ENCODE results near the gene FSTL4. TPM values are rescaled to one million over a fixed set of nuclear protein-coding genes. Genes with fewer than 3 reads are reported as not detected.

FSTL4 gene
- total and polyA plus RNA-seq, 2 experiments from 2014 or later = 0.47 to 0.74 TPM

DNA sequence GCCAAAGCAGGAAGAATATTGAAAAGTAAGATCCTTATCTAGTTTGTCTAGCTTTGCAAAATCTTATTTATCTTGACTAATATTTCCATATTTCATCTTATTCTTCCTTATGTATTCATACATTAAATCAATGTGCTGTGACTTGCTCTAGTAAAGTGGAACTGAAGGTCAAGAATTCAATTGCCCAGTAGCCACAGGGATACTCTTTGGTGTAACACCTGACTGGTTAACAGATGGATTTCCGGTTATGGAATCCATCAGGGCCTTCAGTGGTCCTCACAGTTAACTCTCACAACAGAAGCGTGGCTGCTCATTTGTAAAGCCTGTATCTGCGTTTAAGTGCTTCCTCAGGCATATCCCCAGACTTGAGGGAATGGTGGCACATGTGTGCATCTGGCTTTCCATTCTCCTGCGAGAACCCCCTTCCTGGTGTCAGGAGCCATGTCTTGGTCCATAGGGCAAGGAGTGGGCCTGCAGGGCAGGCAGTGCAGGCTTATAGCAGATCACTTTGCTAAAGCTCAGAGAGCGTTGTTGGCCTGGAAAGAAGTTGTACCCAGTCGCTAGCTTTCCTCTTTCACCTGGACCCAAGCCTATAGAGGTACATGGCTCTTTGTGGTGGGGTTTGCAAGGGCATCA is 461.3 kb downstream of the FSTL4 start:
- no peak overlapping the region for H2AFZ ChIP-seq
- H3K36me3 ChIP-seq (replicated peaks; ENCODE audit: insufficient read depth, low read depth) = no peaks in the 10 kb centered on the region
- H3K9me3 ChIP-seq (ENCODE audit: low read depth) = no peaks in the 10 kb centered on the region
- DNase-seq (ENCODE audit: low spot score) = no peak
- no peaks in the 10 kb centered on the region for H4K20me1 ChIP-seq (ENCODE audit: insufficient read depth, poor library complexity, severe bottlenecking)
- H3K79me2 ChIP-seq = no peaks in the 10 kb centered on the region
- no peak overlapping the region for H3K27ac ChIP-seq
- TF ChIP-seq, protein P1, sequence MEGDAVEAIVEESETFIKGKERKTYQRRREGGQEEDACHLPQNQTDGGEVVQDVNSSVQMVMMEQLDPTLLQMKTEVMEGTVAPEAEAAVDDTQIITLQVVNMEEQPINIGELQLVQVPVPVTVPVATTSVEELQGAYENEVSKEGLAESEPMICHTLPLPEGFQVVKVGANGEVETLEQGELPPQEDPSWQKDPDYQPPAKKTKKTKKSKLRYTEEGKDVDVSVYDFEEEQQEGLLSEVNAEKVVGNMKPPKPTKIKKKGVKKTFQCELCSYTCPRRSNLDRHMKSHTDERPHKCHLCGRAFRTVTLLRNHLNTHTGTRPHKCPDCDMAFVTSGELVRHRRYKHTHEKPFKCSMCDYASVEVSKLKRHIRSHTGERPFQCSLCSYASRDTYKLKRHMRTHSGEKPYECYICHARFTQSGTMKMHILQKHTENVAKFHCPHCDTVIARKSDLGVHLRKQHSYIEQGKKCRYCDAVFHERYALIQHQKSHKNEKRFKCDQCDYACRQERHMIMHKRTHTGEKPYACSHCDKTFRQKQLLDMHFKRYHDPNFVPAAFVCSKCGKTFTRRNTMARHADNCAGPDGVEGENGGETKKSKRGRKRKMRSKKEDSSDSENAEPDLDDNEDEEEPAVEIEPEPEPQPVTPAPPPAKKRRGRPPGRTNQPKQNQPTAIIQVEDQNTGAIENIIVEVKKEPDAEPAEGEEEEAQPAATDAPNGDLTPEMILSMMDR (IDR thresholded peaks at IDR 0.05; ENCODE audit: poor library complexity) = no peak
- TF ChIP-seq EZH2 (IDR thresholded peaks at IDR 0.05; ENCODE audit: borderline replicate concordance) (no peak), EZH2phosphoT487 (IDR thresholded peaks at IDR 0.05; ENCODE audit: low read depth, severe bottlenecking, unreplicated experiment) (no peak)
- H3K4me3 ChIP-seq = no peak overlapping the region
- no peak overlapping the region for H3K4me2 ChIP-seq
- H3K4me1 ChIP-seq (ENCODE audit: insufficient read depth) = peaks cover 5% of the 10 kb centered on the region
- H3K27me3 ChIP-seq = no peaks in the 10 kb centered on the region
- WGBS (ENCODE audit: low lambda C conversion rate, missing lambda C conversion rate) = 95% methylated on average over 6 of the region's 6 CpGs
- H3K9me2 ChIP-seq (replicated peaks; ENCODE audit: insufficient read depth) = no peaks in the 10 kb centered on the region

DNA sequence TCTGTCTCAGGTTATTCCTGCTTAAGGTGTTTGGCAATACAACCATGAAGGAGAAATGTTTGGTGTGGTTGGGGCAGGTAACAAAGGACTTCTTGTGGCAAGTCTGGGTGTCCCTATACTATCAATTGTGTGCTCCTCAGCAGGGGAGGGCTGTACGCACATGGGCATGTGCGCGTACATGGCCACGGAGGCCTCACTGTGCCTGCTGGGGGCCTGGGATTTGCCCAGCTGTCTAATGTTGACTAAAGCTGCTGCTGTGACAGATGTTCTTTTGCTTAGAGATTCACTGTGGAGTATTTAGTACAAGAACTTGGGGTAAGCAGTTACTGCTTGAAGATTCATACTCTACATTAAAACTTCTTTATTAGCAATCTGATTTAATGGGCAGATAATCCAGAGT is 463.0 kb downstream of the FSTL4 start:
- H3K27ac ChIP-seq = no peak overlapping the region
- H2AFZ ChIP-seq = no peak overlapping the region
- no peaks in the 10 kb centered on the region for H4K20me1 ChIP-seq (ENCODE audit: insufficient read depth, poor library complexity, severe bottlenecking)
- H3K27me3 ChIP-seq = no peaks in the 10 kb centered on the region
- no peak overlapping the region for H3K4me2 ChIP-seq
- H3K9me2 ChIP-seq (replicated peaks; ENCODE audit: insufficient read depth) = no peaks in the 10 kb centered on the region
- H3K4me3 ChIP-seq = no peak overlapping the region
- no peak for TF ChIP-seq EZH2phosphoT487 (IDR thresholded peaks at IDR 0.05; ENCODE audit: low read depth, severe bottlenecking, unreplicated experiment)
- TF ChIP-seq EZH2 (IDR thresholded peaks at IDR 0.05; ENCODE audit: borderline replicate concordance) = no peak
- TF ChIP-seq, protein P1 (IDR thresholded peaks at IDR 0.05; ENCODE audit: poor library complexity) = no peak
- no peaks in the 10 kb centered on the region for H3K9me3 ChIP-seq (ENCODE audit: low read depth)
- no peaks in the 10 kb centered on the region for H3K36me3 ChIP-seq (replicated peaks; ENCODE audit: insufficient read depth, low read depth)
- DNase-seq (ENCODE audit: low spot score) = no peak
- peaks cover 5% of the 10 kb centered on the region for H3K4me1 ChIP-seq (ENCODE audit: insufficient read depth)
- no peaks in the 10 kb centered on the region for H3K79me2 ChIP-seq
- WGBS (ENCODE audit: low lambda C conversion rate, missing lambda C conversion rate) = 70% methylated on average over 4 of the region's 4 CpGs

DNA sequence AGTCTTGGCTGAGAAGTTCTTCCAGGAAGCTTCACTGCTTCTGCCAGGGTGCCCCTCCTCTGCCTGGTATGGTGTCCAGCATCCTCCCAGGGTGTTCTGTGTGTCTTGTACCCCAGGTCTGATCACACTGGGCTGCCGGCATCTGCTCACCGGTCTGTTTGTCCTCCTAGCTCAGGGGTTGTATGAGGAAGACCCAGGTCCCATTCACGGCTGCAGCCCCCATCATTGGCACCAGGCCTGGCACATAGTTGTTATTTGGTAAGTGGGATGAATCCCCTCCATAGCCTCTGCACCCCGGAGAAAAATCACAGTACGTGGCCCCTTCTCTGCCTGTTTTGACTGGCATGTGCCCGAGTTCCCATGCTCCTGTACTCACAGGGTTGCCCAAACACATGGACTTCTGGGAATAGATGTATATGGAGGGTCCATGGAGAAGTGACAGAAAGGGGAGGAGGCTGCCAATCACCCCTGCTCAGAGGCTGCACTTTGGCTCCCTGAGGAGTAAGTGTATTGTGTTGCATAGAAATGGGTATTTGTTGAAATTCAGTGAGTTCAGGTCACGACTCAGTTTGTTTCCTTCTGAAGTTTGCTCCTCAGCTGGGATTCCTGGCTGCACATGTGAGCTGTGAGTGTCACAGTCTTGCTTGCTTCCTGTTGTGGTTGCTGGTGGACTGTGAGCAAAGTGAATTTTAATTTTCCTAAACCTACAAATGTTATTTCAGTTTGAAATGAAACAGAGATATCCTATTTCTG is 464.4 kb downstream of the FSTL4 start:
- no peak overlapping the region for H2AFZ ChIP-seq
- no peak overlapping the region for H3K4me2 ChIP-seq
- peaks cover 5% of the 10 kb centered on the region for H3K4me1 ChIP-seq (ENCODE audit: insufficient read depth)
- no peaks in the 10 kb centered on the region for H3K27me3 ChIP-seq
- DNase-seq (ENCODE audit: low spot score) = no peak
- WGBS (ENCODE audit: low lambda C conversion rate, missing lambda C conversion rate) = 92% methylated on average over 7 of the region's 7 CpGs
- no peaks in the 10 kb centered on the region for H3K9me2 ChIP-seq (replicated peaks; ENCODE audit: insufficient read depth)
- no peaks in the 10 kb centered on the region for H4K20me1 ChIP-seq (ENCODE audit: insufficient read depth, poor library complexity, severe bottlenecking)
- H3K36me3 ChIP-seq (replicated peaks; ENCODE audit: insufficient read depth, low read depth) = no peaks in the 10 kb centered on the region
- H3K4me3 ChIP-seq = no peak overlapping the region
- H3K27ac ChIP-seq = no peak overlapping the region
- no peaks in the 10 kb centered on the region for H3K79me2 ChIP-seq
- TF ChIP-seq EZH2phosphoT487 (IDR thresholded peaks at IDR 0.05; ENCODE audit: low read depth, severe bottlenecking, unreplicated experiment) = no peak
- TF ChIP-seq, protein P1 (IDR thresholded peaks at IDR 0.05; ENCODE audit: poor library complexity) = no peak
- TF ChIP-seq EZH2 (IDR thresholded peaks at IDR 0.05; ENCODE audit: borderline replicate concordance) = no peak
- no peaks in the 10 kb centered on the region for H3K9me3 ChIP-seq (ENCODE audit: low read depth)
